Right atrium auricular region (tissue), 2 donors: ENCODE data around the gene NT5DC1. TPM values are rescaled to one million over a fixed set of nuclear protein-coding genes. Genes with fewer than 3 reads are reported as not detected.

Experiments
- DNase-seq: peaks from one replicate; pipeline ENCODE4 v3.0.0-alpha.2; 2019; ENCODE audit warnings: low spot score
- H3K27ac ChIP-seq, 2 donors: fragments of 200-600 bp; sonication (generic); 1 replicate in 1 of 2; 2 replicates in 1 of 2; pipeline ENCODE4 v1.5.1; 2016 to 2019
- H3K27me3 ChIP-seq, 2 donors: fragments of 200-600 bp; sonication (generic); one replicate each; pipeline versions ENCODE4 v1.5.1 to v1.6.0; 2017 to 2019
- H3K36me3 ChIP-seq: fragments of 200-600 bp; sonication (generic); one replicate; pipeline ENCODE4 v1.5.1; 2016
- H3K4me1 ChIP-seq, 2 donors: fragments of 200-600 bp; sonication (generic); one replicate each; pipeline versions ENCODE4 v1.5.1 to v1.6.0; 2017 to 2019
- H3K4me3 ChIP-seq, 2 donors: fragments of 200-600 bp; sonication (generic); 1 replicate in 1 of 2; 2 replicates in 1 of 2; pipeline ENCODE4 v1.5.1; 2017 to 2019; ENCODE audit warnings: mild to moderate bottlenecking in 1 of 2, moderate library complexity in 1 of 2
- H3K9me3 ChIP-seq, 2 donors: fragments of 200-600 bp; sonication (generic); one replicate each; pipeline ENCODE4 v1.5.1; 2019
- total RNA-seq, 2 donors: library from RNA; depleted of rRNA; stranded (reverse); fragments of >200 nt; gene quantifications; one replicate each; pipeline ENCODE4 v1.1.0, GENCODE V29; 2016
- TF ChIP-seq, protein P1 (sequence below), 2 donors: fragments of 200-600 bp; sonication (generic); IDR thresholded peaks; one replicate each; pipeline ENCODE4 v1.5.1; 2019; ENCODE audit warnings: antibody characterized with exemption in 2 of 2

Gene NT5DC1
- total RNA-seq, 2 donors from 2014 or later: 11.2 to 22.6 TPM

DNA sequence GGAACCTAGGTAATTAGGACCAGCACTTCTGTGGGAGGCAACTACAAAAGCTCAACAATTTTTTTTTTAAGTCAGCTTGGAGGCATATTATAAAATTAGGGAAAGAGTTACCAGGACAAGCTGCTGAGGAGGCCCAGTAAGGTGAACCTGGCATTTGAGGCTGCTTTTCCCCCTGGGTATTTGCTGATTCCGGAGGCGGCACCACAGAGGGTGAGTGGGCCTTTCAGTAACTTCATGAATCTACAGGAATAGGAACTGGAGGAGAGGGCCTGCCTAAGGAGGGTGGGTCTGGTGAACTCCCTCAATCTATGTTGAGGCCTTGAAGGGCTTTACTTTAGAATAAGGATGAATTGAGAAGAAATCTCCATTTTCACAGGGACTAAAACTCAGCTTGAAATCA, 138.6 kb downstream of the NT5DC1 start:
- H3K9me3 ChIP-seq: no peaks in the 10 kb centered on the region
- no peaks in the 10 kb centered on the region for H3K4me1 ChIP-seq
- no peak overlapping the region for H3K4me3 ChIP-seq
- peaks cover 26% of the 10 kb centered on the region for H3K36me3 ChIP-seq
- H3K27me3 ChIP-seq: no peaks in the 10 kb centered on the region
- H3K27ac ChIP-seq: no peak overlapping the region
- DNase-seq: no peak
- TF ChIP-seq, protein P1, sequence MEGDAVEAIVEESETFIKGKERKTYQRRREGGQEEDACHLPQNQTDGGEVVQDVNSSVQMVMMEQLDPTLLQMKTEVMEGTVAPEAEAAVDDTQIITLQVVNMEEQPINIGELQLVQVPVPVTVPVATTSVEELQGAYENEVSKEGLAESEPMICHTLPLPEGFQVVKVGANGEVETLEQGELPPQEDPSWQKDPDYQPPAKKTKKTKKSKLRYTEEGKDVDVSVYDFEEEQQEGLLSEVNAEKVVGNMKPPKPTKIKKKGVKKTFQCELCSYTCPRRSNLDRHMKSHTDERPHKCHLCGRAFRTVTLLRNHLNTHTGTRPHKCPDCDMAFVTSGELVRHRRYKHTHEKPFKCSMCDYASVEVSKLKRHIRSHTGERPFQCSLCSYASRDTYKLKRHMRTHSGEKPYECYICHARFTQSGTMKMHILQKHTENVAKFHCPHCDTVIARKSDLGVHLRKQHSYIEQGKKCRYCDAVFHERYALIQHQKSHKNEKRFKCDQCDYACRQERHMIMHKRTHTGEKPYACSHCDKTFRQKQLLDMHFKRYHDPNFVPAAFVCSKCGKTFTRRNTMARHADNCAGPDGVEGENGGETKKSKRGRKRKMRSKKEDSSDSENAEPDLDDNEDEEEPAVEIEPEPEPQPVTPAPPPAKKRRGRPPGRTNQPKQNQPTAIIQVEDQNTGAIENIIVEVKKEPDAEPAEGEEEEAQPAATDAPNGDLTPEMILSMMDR (IDR thresholded peaks at IDR 0.05): no peak

DNA sequence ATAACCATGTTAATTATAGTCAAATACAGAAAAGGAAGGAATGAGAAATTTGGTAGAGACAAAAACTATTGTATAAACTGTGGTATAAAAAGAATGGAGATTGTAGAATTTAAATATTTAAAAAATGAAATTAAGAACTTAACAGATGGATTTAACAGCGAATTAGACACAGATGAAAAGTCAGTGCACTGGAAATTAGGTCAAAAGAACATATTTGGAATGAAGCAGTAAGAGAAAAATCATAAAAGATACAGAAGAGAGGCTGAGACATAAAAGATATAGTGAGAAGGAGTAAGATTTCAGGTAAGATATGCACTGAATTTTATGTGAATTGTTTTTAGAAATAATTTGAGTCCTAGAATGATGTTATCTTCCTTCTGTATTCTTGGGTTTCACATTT, 139.2 kb downstream of the NT5DC1 start:
- H3K36me3 ChIP-seq: peaks cover 28% of the 10 kb centered on the region
- no peak overlapping the region for H3K27ac ChIP-seq
- H3K4me1 ChIP-seq: no peaks in the 10 kb centered on the region
- H3K27me3 ChIP-seq: no peaks in the 10 kb centered on the region
- H3K4me3 ChIP-seq: no peak overlapping the region
- TF ChIP-seq, protein P1 (IDR thresholded peaks at IDR 0.05): no peak
- no peak for DNase-seq
- H3K9me3 ChIP-seq: no peaks in the 10 kb centered on the region

DNA sequence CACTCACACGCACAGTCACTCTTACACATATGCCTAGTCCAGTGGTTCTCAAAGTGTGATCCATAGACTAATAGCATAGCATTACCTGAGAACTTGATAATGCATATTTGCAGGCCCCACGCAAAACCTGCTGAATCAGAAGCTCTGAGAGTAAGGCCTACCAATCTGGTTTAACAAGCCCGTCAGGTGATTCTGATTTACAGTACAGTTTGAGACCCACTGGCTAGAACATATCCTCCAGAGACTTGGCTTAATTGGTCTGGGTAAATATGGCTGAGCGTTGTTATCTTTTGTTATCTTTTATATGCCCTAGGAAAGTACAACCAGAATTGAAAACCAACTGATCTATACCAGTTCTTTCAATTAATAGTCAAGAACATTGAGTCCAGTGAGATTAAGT, 143.6 kb downstream of the NT5DC1 start:
- no peak overlapping the region for H3K27ac ChIP-seq
- TF ChIP-seq, protein P1 (IDR thresholded peaks at IDR 0.05): no peak
- H3K9me3 ChIP-seq: no peaks in the 10 kb centered on the region
- no peaks in the 10 kb centered on the region for H3K27me3 ChIP-seq
- H3K4me1 ChIP-seq: peaks cover 0 to 24% of the 10 kb centered on the region in 2 donors
- H3K4me3 ChIP-seq: no peak overlapping the region
- DNase-seq: no peak
- peaks cover 7% of the 10 kb centered on the region for H3K36me3 ChIP-seq

DNA sequence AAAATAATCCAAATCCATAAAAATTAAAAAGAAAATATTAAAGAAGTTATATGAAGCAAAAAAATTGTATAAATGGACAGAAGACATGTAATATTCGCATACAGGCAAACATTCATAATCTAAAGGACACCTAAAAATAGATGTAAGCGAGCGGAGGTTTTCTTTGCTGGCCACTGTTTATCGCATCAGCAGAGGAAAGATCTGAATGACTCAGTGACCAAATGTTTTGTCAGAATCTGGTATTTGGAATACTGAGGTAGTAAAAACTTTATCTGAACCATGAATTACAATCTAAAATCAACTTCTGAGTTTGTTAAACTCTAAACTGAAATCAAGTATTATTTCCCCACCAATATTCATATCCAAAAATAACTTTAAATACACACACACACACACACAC, 145.4 kb downstream of the NT5DC1 start:
- Histone ChIP-seq H3K4me1 (peaks cover 0 to 36% of the 10 kb centered on the region in 2 donors), H3K4me3 (no peak overlapping the region), H3K36me3 (peaks cover 6% of the 10 kb centered on the region), H3K27ac (peak overlapping the region; percentile 36 to 72), H3K27me3 (no peaks in the 10 kb centered on the region), H3K9me3 (no peaks in the 10 kb centered on the region)
- TF ChIP-seq, protein P1 (IDR thresholded peaks at IDR 0.05): no peak
- DNase-seq: no peak

DNA sequence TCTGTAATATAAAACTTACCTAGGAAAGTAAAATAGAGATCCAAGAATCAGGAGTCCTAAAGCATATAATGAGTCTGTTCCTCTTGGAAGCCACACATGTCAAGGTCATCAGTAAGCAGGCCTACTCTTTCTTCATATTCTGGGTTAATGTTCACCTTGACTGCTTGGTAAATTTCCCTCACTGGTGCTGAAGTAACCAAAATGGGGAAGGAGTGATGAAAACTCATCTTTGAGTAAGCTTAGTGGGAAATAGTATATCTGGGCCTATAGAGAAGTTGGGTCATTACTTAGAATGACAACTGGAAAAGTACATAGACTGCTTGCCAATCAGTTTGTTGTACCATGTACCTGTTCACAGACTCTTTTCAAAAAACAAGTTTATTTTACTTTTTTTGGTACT, 146.6 kb downstream of the NT5DC1 start:
- peak overlapping the region in 1 of 2 donors; percentile 72 for H3K27ac ChIP-seq
- H3K4me1 ChIP-seq: peaks cover 0 to 48% of the 10 kb centered on the region in 2 donors

DNA sequence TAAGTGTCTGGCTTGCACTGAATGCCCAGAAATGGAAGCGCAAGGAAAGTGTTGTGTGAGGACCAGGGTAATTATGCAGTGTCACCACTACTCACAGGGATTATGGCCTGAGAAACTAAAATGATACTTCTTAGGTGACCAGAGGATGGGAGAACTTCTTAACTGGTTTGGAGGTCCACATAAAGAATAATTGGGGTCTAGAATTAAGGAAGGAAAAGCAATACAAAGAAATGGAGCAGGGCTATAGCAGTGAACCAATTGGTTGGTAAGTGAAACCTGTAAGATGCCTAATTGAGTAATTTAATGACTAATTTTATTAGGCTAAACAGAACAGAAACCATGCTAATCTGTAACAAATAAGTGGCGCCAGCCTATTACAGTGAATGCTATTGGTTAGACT, 147.9 kb downstream of the NT5DC1 start:
- peaks cover 0 to 58% of the 10 kb centered on the region in 2 donors for H3K4me1 ChIP-seq

More for the DNA sequence above, 146.6 kb downstream of the NT5DC1 start:
- H3K27me3 ChIP-seq: no peaks in the 10 kb centered on the region
- peaks cover 6% of the 10 kb centered on the region for H3K36me3 ChIP-seq
- H3K4me3 ChIP-seq: no peak overlapping the region
- H3K9me3 ChIP-seq: no peaks in the 10 kb centered on the region
- DNase-seq: no peak
- TF ChIP-seq, protein P1 (IDR thresholded peaks at IDR 0.05): no peak

More for the DNA sequence above, 147.9 kb downstream of the NT5DC1 start:
- no peaks in the 10 kb centered on the region for H3K27me3 ChIP-seq
- TF ChIP-seq, protein P1 (IDR thresholded peaks at IDR 0.05): no peak
- no peak for DNase-seq
- H3K4me3 ChIP-seq: no peak overlapping the region
- H3K27ac ChIP-seq: peak overlapping the region in 1 of 2 donors; percentile 72
- no peaks in the 10 kb centered on the region for H3K9me3 ChIP-seq
- H3K36me3 ChIP-seq: peaks cover 6% of the 10 kb centered on the region
